GM12878 (cell line): Measurements from ENCODE around the gene IL5.

Source experiments
- CEBPZ ChIP-seq: fragments of 150-350 bp; IDR thresholded peaks from 2 replicates; pipeline ENCODE4 v1.6.1; 2016; ENCODE audit warnings: low read depth, low read length
- CHD2 ChIP-seq: IDR thresholded peaks from 2 replicates; pipeline ENCODE4 v1.6.1; 2011; ENCODE audit warnings: low read depth, low read length, improper control_type of control experiment, borderline replicate concordance
- EZH2 ChIP-seq: IDR thresholded peaks from 2 replicates; pipeline ENCODE4 v1.6.1; 2012; ENCODE audit warnings: low read depth, mild to moderate bottlenecking, control low read depth, inconsistent platforms, low read length, borderline replicate concordance; ENCODE audit not compliant: control insufficient read depth
- FOXM1 ChIP-seq: IDR thresholded peaks from 2 replicates; pipeline ENCODE4 v1.6.1; 2012; ENCODE audit warnings: low read depth, mild to moderate bottlenecking, inconsistent platforms, low read length, moderate library complexity
- MAX ChIP-seq: IDR thresholded peaks from 2 replicates; pipeline ENCODE4 v1.6.1; 2012; ENCODE audit warnings: low read depth, low read length, improper control_type of control experiment
- MYC ChIP-seq: IDR thresholded peaks from 2 replicates; pipeline ENCODE4 v1.6.1; 2011; ENCODE audit warnings: mild to moderate bottlenecking, low read length, moderate library complexity, inconsistent platforms; ENCODE audit not compliant: insufficient read depth, insufficient replicate concordance, insufficient read length, severe bottlenecking
- NFIC ChIP-seq: IDR thresholded peaks from 2 replicates; pipeline ENCODE4 v1.6.1; 2012; ENCODE audit warnings: low read depth, mild to moderate bottlenecking, inconsistent platforms, low read length, moderate library complexity
- POLR2AphosphoS5 ChIP-seq: IDR thresholded peaks from 2 replicates; pipeline ENCODE4 v1.6.1; 2011; ENCODE audit warnings: mild to moderate bottlenecking, low read length, inconsistent platforms
- RAD21 ChIP-seq: IDR thresholded peaks from 2 replicates; pipeline ENCODE4 v1.6.1; 2011; ENCODE audit warnings: mild to moderate bottlenecking, low read depth, low read length, moderate library complexity; ENCODE audit not compliant: insufficient read depth
- TF ChIP-seq, protein P1 (sequence below), 3 experiments: IDR thresholded peaks in 2 of 3; conservative IDR thresholded peaks in 1 of 3; 2 replicates each; pipeline ENCODE4 v1.5.1; 2011; ENCODE audit warnings: low read depth in 3 of 3, low read length in 3 of 3, mild to moderate bottlenecking in 3 of 3, control low read depth in 2 of 3, moderate library complexity in 2 of 3, inconsistent platforms in 1 of 3, mixed read lengths in 1 of 3; ENCODE audit not compliant: control insufficient read depth in 2 of 3, insufficient read depth in 1 of 3; ENCODE audit errors: extremely low read depth in 1 of 3
- TF ChIP-seq, protein P2 (sequence below): IDR thresholded peaks from 2 replicates; pipeline ENCODE4 v1.6.1; 2012; ENCODE audit warnings: mild to moderate bottlenecking, low read depth, low read length

DNA sequence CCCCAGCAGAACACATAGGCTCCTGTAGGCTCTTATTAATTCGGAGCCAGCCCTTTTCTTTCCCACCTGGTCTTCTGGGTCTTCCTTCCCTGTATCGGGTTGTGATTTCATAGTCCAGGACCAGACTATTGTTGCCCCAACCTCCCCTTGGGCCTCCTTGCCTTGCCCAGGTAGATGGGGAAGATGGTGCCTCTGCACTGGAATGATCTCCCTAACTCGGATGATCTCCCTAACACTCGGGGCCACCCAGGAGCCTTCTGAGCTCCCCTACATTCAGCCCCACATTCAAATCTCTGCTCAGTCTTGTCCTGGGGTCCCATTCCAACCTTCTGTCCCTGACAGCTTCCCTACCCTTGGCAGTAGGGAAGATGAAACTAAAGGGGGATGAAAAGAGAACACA, 50.1 kb downstream of the IL5 start:
- TF ChIP-seq, protein P1, sequence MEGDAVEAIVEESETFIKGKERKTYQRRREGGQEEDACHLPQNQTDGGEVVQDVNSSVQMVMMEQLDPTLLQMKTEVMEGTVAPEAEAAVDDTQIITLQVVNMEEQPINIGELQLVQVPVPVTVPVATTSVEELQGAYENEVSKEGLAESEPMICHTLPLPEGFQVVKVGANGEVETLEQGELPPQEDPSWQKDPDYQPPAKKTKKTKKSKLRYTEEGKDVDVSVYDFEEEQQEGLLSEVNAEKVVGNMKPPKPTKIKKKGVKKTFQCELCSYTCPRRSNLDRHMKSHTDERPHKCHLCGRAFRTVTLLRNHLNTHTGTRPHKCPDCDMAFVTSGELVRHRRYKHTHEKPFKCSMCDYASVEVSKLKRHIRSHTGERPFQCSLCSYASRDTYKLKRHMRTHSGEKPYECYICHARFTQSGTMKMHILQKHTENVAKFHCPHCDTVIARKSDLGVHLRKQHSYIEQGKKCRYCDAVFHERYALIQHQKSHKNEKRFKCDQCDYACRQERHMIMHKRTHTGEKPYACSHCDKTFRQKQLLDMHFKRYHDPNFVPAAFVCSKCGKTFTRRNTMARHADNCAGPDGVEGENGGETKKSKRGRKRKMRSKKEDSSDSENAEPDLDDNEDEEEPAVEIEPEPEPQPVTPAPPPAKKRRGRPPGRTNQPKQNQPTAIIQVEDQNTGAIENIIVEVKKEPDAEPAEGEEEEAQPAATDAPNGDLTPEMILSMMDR (IDR thresholded peaks at IDR 0.05 in 2 of 3, conservative IDR thresholded peaks at IDR 0.05 in 1 of 3; ENCODE audit: control insufficient read depth in 2 of 3, extremely low read depth in 1 of 3, insufficient read depth in 1 of 3, low read depth in 3 of 3, low read length in 3 of 3) = no peak
- TF ChIP-seq MAX = no peak
- TF ChIP-seq FOXM1 = no peak
- no peak for TF ChIP-seq RAD21
- no peak for TF ChIP-seq CEBPZ
- TF ChIP-seq, protein P2, sequence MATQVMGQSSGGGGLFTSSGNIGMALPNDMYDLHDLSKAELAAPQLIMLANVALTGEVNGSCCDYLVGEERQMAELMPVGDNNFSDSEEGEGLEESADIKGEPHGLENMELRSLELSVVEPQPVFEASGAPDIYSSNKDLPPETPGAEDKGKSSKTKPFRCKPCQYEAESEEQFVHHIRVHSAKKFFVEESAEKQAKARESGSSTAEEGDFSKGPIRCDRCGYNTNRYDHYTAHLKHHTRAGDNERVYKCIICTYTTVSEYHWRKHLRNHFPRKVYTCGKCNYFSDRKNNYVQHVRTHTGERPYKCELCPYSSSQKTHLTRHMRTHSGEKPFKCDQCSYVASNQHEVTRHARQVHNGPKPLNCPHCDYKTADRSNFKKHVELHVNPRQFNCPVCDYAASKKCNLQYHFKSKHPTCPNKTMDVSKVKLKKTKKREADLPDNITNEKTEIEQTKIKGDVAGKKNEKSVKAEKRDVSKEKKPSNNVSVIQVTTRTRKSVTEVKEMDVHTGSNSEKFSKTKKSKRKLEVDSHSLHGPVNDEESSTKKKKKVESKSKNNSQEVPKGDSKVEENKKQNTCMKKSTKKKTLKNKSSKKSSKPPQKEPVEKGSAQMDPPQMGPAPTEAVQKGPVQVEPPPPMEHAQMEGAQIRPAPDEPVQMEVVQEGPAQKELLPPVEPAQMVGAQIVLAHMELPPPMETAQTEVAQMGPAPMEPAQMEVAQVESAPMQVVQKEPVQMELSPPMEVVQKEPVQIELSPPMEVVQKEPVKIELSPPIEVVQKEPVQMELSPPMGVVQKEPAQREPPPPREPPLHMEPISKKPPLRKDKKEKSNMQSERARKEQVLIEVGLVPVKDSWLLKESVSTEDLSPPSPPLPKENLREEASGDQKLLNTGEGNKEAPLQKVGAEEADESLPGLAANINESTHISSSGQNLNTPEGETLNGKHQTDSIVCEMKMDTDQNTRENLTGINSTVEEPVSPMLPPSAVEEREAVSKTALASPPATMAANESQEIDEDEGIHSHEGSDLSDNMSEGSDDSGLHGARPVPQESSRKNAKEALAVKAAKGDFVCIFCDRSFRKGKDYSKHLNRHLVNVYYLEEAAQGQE = no peak
- TF ChIP-seq MYC = no peak
- no peak for TF ChIP-seq POLR2AphosphoS5
- TF ChIP-seq NFIC = no peak
- no peak for TF ChIP-seq CHD2
- TF ChIP-seq EZH2 = no peak
